IPS-NIHi11 (cell line): ENCODE data around the gene FBXW4.
"Not testable (repeated sequence)": the region's sequence is repeated elsewhere in the genome, so short reads cannot be mapped to it uniquely, and the experiment has no call there.

ENCODE experiments used
- DNase-seq: peaks from one replicate; pipeline ENCODE4 v3.0.0; 2012; ENCODE audit warnings: mixed read lengths, low spot score

FBXW4 gene

GRCh38 chr10:101653536-101653935 is 41.4 kb downstream of the FBXW4 start:
- no peak for DNase-seq

DNA sequence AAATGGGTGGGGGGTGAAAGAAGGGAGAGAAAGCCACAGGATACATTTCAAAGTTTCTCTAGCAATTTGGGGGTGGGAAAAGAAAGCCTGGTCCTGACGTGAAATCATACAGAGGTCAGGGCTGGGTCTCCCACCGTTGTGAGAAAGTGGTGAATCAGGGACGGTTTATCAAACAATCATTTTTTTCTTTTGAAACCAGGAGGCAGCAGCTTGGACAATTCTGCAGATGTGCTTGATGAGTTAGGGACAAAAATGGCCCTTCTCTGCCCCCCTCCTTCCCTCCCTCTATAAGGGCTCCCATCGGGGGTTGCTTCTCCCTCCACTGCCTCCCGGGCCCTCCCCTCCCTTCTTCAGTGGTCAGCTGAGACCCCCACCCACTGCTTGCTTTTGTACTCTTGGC is 43.6 kb downstream of the FBXW4 start:
- DNase-seq, result no peak

- no peak for DNase-seq
Observed at GRCh38 chr10:101650863-101651262, 44.1 kb downstream of the FBXW4 start.

- DNase-seq, result no peak
Observed at GRCh38 chr10:101649525-101650085, 45.4 kb downstream of the FBXW4 start.

DNA sequence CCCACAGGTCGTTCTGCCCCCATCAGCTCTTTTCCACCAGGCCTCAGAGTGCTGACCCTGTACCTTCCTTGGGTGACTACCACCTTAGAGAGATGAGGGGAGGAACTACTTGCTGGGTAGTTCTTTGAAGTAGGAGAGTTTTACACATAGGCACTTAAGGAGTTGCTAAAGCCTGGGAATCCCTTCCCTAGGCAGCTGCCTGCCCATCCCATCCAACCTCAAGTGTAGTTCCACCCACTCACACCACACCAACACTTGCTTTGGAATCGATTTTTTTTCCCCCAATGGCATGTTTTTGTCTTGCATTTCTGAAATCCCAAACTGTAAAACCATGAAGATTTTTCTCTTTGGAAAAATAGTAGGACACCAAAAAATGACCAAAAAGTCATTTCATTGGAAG is 47.7 kb downstream of the FBXW4 start:
- DNase-seq, result no peak

- DNase-seq, result no peak
Observed at GRCh38 chr10:101646364-101646763, 48.6 kb downstream of the FBXW4 start.

DNA sequence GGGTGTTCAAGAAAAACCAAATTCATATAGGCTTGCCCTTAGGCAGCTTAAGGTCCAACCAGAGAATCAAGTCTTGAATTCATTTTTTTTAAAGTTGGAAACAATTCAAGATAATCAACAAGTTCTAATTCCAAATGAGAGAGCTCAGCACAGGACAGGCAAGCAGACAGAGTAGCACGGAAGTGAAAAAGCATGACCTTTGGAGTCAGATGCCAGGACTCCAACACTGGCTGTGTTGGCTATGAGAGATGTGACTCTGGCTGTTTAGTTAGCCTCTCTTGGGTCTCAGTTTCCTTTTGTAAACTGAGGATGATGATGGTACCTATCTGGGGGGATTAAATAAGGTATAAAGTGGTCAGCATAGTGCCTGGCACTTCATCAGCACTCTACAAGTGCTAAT is 49.3 kb downstream of the FBXW4 start:
- DNase-seq, result no peak

DNA sequence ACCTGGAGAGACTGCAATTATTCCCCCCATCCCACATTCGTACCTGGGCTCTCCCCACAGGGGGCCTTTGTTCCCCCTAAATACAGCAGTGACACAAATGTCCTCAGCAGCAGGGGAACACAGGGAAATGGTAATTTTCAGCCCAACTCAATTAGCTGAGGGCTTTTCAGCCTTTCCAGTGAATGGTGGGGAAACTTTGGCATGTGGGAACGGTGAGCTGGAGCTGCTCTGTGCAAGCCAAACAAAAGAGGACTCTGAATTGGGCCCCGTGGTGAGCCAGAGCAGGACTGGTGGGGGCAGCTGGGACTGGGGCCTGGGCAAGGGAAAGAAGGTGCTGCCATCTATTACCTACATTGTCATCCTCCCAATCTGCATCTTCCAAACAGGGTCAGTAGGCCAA is 51.0 kb downstream of the FBXW4 start:
- peak; percentile 80 for DNase-seq

- no peak for DNase-seq
Observed at GRCh38 chr10:101643546-101643945, 51.4 kb downstream of the FBXW4 start.

GRCh38 chr10:101639141-101639900 is 55.6 kb downstream of the FBXW4 start:
- DNase-seq, result no peak

GRCh38 chr10:101633510-101633909 is 61.5 kb downstream of the FBXW4 start:
- DNase-seq, result not testable (repeated sequence)

GRCh38 chr10:101631821-101632475 is 63.0 kb downstream of the FBXW4 start:
- DNase-seq, result no peak

DNA sequence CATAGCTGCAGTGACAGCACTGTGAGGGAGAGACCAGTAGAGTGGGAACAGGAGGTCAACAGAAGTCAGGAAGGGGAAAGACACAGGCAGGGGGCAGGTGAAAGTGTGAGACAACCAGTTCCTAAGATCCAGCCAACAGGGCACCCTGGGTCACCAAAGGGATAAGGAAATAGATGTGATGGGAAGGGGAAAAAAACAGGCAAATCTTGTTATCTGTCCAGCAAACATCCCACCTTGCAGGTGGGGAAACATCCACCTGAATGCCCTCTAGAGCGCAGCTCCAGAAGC is 64.4 kb downstream of the FBXW4 start:
- no peak for DNase-seq

DNA sequence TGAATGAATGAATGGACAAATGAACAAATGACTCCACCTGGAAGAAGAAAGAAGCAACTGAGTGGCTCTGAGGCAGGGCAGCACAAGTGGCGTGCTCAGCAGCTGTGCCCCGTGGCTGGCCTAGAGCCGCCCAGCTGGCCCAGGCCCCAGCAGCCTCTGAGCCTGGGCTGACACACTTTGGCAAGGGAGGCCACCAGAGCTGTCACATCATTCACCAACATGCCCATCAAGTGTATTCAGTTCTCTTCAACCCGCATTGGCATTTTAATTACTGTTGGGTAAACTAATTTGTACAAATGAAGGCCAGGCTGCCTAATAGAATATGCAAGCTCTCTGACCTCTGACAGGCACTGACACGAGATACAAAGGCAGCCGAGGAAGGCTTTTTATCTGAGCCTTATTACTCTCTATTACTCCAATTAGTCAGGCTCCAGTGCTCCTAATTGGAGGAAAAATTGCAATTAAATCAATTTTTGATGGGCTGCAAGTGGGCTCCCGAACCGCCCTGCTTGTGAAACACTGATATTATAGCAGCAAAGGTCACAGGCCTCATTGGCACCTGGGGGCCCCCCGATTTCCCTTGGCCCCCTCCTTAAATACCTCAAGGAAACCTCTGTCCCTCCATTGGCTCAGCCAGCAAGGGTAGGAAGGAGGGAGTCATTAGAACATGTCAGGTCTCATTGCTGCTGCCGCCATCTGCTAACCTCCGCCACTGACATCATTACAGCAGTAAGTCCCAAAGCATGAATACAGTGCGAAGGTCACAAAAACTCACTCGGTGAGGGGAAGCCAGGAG is 64.9 kb downstream of the FBXW4 start:
- no peak for DNase-seq

- DNase-seq, result no peak
Observed at GRCh38 chr10:101625821-101626412, 69.1 kb downstream of the FBXW4 start.

GRCh38 chr10:101624526-101625102 is 70.4 kb downstream of the FBXW4 start:
- no peak for DNase-seq

DNA sequence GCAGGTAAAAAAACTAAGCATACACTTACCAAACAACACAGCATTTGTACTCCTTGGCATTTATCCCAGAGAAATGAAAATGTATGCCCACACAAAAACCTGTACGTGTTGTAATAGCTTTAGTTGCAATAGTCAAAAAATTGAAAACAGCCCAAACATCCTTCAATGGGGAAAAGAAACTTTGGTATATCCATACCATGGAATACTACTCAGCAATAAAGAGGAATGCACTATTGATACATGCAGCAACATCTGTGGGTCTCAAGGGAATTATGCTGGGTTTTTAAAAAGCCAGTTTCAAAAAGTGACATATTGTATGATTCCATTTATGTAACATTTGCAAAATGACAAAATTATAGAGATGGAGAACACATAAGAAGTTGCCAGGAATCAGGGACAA is 71.4 kb downstream of the FBXW4 start:
- DNase-seq, result no peak

DNA sequence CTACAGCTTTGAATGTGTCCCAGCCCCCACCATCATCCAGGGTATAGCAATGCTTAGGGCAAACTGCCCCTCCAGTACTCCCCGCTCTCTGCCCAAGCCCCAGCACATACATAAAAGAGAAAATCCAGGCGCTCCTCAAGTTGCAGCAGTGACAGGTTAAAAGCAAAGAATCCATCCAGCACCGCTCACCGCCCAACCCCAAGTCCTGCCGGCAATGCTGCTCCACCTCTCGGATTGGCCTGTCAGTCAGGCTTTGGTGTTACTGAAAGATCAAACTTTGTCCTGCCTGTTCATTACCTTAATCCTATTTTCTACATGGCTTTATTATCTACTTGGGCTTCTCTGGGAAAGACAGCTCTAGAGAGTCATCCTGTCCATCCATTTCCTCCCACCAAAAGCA is 75.0 kb downstream of the FBXW4 start:
- no peak for DNase-seq

- no peak for DNase-seq
Observed at GRCh38 chr10:101618871-101619270, 76.1 kb downstream of the FBXW4 start.

DNA sequence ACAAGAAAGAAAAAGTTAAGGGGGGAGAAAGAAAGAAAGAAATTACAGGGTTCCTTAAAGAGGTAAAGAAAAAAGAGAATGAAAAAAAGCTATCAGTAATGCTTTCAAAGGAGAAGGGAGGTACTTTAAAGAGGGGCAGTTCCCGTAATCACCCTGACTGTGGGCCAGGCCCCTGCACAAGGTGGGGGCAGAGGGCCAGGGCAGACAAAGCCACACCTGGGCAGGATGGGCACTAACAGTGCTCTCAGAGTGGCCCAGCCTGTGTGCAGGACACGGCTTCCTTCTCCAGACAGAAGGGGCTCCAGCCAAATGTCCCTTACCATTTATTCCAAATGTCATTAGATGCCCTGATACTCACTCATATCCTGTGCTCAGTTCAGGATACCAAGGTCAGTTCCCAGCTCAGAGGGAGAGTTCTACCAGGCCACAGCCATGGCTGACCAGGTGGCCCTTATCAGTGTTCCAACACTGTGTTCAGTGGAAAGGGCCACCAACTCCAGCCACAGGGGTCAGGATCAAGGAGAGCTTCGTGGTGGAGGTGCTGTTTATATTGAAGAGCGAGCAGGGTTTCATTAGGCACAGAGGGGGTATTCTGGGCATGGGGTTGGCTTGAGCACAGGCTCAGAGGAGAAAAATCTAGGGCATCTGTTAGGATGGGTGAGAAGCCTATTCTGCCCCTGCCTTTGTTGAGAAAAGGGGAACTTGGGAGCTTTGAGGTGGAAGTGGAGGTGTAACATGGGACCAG is 77.0 kb downstream of the FBXW4 start:
- DNase-seq, result no peak

DNA sequence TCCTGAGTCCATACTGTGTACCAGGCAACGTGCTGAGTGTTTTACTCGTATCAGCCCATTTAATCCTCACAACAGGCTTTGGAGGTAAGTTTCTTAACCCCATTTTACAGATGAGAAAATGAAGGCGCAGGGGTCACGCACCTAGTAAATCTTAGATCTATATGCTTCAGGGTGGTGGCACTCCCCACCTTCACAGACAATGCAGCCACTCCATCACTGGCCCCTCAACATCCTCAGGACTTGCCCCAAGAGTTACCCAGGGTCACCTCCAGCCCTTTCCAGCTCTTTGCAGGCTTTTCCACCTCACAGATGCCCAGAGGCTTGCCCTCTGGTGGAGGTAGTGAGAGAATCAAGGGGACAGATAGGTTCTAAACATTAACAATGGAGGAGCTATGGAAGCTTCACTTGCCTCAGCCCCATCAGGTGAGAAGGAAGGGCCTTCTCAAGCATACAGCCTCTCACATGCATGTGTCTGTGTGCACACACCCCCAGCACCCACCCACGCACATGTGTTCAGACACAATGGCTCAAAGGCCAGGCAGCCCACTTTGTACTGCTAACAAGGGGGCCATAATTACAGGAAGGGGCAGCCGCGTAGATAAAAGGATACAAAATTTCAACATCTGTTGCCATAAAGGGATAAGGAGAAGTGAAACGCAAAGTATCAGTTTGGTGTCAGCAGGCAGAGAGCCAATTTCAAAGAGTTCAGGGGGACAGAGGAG is 77.7 kb downstream of the FBXW4 start:
- DNase-seq, result peak; percentile 58
